HEK293T (cell line): ENCODE data around the gene SPDYA.
"Not testable (repeated sequence)": the region's sequence is repeated elsewhere in the genome, so short reads cannot be mapped to it uniquely, and the experiment has no call there.

Experiments used
- CTCF ChIA-PET: fragments of 350-600 bp; formaldehyde crosslinking; extraction: SDS; loops from one replicate; lab custom pipeline; 2021; ENCODE audit warnings: antibody characterized with exemption, inconsistent platforms; lab: Yijun Ruan, JAX
- POLR2A ChIA-PET: fragments of 350-600 bp; formaldehyde crosslinking; extraction: SDS; loops from one replicate; lab custom pipeline; 2020; ENCODE audit warnings: antibody characterized with exemption, inconsistent platforms; lab: Yijun Ruan, JAX
- DNase-seq: peaks from one replicate; pipeline ENCODE4 v3.0.0; 2012; ENCODE audit warnings: mixed read lengths; ENCODE audit errors: extremely low spot score
- ARNT ChIP-seq: fragments of 450-650 bp; IDR thresholded peaks from 2 replicates; pipeline ENCODE4 v1.6.1; 2017; ENCODE audit warnings: mild to moderate bottlenecking
- BHLHE40 ChIP-seq: fragments of 450-650 bp; IDR thresholded peaks from 2 replicates; pipeline ENCODE4 v1.6.1; 2016; ENCODE audit warnings: mild to moderate bottlenecking, moderate library complexity, borderline replicate concordance
- CTBP1 ChIP-seq: fragments of 450-650 bp; IDR thresholded peaks from 2 replicates; pipeline ENCODE4 v1.6.1; 2016; ENCODE audit warnings: borderline replicate concordance
- ELF4 ChIP-seq: fragments of 450-650 bp; IDR thresholded peaks from 2 replicates; pipeline ENCODE4 v1.6.1; 2017; ENCODE audit warnings: antibody characterized with exemption
- FOXA1 ChIP-seq: fragments of 450-650 bp; IDR thresholded peaks from 2 replicates; pipeline ENCODE4 v1.6.1; 2016; ENCODE audit warnings: mild to moderate bottlenecking
- FOXK2 ChIP-seq: fragments of 450-650 bp; IDR thresholded peaks from 2 replicates; pipeline ENCODE4 v1.6.1; 2016; ENCODE audit warnings: mild to moderate bottlenecking
- FOXM1 ChIP-seq: fragments of 450-650 bp; IDR thresholded peaks from 2 replicates; pipeline ENCODE4 v1.6.1; 2017; ENCODE audit warnings: mild to moderate bottlenecking, borderline replicate concordance
- HDGF ChIP-seq: fragments of 450-650 bp; IDR thresholded peaks from 2 replicates; pipeline ENCODE4 v1.6.1; 2017; ENCODE audit warnings: antibody characterized with exemption, borderline replicate concordance
- L3MBTL2 ChIP-seq: fragments of 450-650 bp; conservative IDR thresholded peaks from 2 replicates; pipeline ENCODE4 v1.6.1; 2016; ENCODE audit warnings: mild to moderate bottlenecking
- LEF1 ChIP-seq: fragments of 450-650 bp; IDR thresholded peaks from 2 replicates; pipeline ENCODE4 v1.6.1; 2017; ENCODE audit warnings: mild to moderate bottlenecking, borderline replicate concordance
- NFRKB ChIP-seq: fragments of 450-650 bp; IDR thresholded peaks from 2 replicates; pipeline ENCODE4 v1.6.1; 2016; ENCODE audit warnings: mild to moderate bottlenecking, moderate library complexity
- SP1 ChIP-seq: fragments of 450-650 bp; IDR thresholded peaks from 2 replicates; pipeline ENCODE4 v1.6.1; 2017
- SUZ12 ChIP-seq: fragments of 450-650 bp; IDR thresholded peaks from 2 replicates; pipeline ENCODE4 v1.6.1; 2016; ENCODE audit warnings: mild to moderate bottlenecking
- TARDBP ChIP-seq: fragments of 450-650 bp; IDR thresholded peaks from 2 replicates; pipeline ENCODE4 v1.6.1; 2016
- ZNF384 ChIP-seq: fragments of 450-650 bp; IDR thresholded peaks from 2 replicates; pipeline ENCODE4 v1.6.1; 2016
- TF ChIP-seq, protein P1 (sequence below): fragments of 450-650 bp; IDR thresholded peaks from 2 replicates; pipeline ENCODE4 v1.6.1; 2016

The SPDYA gene

DNA sequence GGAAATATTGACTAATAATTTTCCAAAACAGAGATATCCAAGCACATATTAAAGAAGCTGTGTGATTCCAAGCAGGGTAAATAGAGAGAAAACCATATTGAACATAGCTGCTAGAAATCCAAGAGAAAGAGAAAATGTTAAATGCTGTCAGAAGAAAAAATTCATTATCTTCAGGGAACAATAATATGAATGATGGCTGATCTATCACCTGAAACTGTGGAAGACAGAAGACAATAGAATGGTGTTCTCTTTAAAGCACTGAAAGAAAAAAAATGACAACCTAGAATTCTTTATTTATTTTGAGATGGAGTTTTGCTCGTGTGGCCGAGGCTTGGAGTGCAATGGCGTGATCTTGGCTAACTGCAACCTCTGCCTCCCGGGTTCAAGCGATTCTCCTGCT, 41.7 kb upstream of the SPDYA start:
- ChIA-PET CTCF (no interaction called here), POLR2A (no interaction called here)
- DNase-seq, result no peak
- TF ChIP-seq CTBP1 (no peak), ARNT (no peak), ELF4 (no peak), NFRKB (no peak), TARDBP (no peak), BHLHE40 (no peak), FOXA1 (no peak), ZNF384 (no peak)

DNA sequence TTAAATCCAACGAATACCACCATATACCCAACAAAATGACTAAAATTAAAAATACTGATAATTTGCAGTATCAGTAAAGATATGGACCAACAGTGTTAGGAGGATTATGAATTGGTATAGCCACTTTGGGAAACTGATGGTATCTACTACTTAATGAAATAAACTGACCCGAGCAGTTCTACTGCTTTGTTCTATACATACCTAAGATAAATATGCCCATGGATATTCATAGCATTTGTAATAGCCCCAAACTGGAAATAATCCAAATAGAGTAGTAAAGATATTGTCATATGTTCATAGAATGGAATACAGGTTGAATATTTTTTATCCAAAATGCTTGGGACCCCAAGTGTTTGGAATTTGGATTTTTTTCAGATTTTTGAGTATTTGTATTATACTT, 38.3 kb upstream of the SPDYA start:
- no peak for DNase-seq
- ChIA-PET POLR2A (no interaction called here), CTCF (no interaction called here)
- TF ChIP-seq HDGF (no peak), SUZ12 (no peak), SP1 (no peak), BHLHE40 (no peak), ZNF384 (no peak)

DNA sequence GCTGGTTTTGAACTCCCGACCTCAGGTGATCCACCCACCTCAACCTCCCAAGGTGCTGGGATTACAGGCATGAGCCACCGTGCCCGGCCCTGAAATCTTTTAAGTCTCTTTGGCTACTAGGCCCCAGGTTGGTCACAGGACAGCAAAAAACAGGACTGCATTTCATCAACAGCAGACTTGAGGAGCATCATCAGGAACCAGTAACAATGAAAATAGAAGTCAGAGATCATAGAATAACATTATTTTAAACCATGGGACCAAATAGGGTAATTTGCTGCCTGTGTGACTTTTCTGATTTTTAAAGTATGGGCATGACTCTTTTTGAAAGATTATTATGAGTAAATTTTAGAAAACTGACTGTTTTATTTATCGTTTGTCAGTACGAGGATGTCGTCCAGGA, 34.2 kb upstream of the SPDYA start:
- POLR2A ChIA-PET, result no interaction called here
- DNase-seq, result no peak
- TF ChIP-seq TARDBP, result no peak
- CTCF ChIA-PET, result no interaction called here

DNA sequence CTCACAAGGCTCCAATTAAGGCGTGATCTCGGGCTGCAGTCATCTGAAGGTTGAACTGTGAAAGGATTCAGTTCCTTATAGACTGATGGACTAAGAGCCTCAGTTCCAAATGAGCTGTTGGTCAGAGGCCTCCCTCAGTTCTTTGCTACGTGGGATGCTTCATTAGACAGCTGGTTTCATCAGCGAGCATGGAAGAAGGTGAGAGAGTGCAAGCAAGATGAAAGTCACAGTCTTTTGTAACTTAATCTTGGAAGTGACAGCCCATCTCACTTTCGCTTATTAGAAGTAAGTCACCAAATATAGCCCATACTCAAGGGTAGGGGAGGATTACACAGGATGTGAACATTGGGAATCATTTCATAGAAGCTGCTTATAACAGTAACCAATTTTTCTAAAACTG, 32.2 kb upstream of the SPDYA start:
- CTCF ChIA-PET, result no interaction called here
- POLR2A ChIA-PET, result no interaction called here
- TF ChIP-seq SUZ12, result no peak
- no peak for TF ChIP-seq FOXA1
- no peak for TF ChIP-seq HDGF
- no peak for TF ChIP-seq ZNF384
- TF ChIP-seq L3MBTL2, result no peak
- TF ChIP-seq, protein P1, sequence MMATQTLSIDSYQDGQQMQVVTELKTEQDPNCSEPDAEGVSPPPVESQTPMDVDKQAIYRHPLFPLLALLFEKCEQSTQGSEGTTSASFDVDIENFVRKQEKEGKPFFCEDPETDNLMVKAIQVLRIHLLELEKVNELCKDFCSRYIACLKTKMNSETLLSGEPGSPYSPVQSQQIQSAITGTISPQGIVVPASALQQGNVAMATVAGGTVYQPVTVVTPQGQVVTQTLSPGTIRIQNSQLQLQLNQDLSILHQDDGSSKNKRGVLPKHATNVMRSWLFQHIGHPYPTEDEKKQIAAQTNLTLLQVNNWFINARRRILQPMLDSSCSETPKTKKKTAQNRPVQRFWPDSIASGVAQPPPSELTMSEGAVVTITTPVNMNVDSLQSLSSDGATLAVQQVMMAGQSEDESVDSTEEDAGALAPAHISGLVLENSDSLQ, result no peak
- no peak for TF ChIP-seq LEF1
- no peak for TF ChIP-seq TARDBP
- TF ChIP-seq ELF4, result no peak
- no peak for TF ChIP-seq SP1
- TF ChIP-seq BHLHE40, result no peak
- no peak for TF ChIP-seq FOXK2
- TF ChIP-seq CTBP1, result no peak
- TF ChIP-seq ARNT, result no peak
- no peak for TF ChIP-seq NFRKB
- no peak for TF ChIP-seq FOXM1
- no peak for DNase-seq

DNA sequence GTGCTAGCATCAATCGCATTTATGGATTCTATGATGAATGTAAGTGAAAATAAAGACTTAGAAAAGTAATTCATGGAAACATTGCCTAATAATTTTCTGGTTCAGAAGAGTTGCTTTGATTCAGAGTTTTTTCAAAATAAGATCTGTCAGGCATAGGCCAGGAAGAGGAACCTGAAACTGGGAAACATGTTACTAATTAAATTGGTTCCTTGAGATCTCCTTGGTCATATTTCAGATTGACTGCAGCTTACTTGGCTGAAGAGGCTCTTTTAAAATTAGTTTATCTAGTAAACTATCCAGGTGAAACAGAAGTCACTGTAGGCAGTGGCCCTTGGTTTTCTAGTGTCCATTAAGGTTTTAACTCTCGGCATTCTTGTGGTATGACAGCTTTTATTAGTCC, 31.6 kb upstream of the SPDYA start:
- DNase-seq, result no peak
- ChIA-PET CTCF (no interaction called here), POLR2A (no interaction called here)

DNA sequence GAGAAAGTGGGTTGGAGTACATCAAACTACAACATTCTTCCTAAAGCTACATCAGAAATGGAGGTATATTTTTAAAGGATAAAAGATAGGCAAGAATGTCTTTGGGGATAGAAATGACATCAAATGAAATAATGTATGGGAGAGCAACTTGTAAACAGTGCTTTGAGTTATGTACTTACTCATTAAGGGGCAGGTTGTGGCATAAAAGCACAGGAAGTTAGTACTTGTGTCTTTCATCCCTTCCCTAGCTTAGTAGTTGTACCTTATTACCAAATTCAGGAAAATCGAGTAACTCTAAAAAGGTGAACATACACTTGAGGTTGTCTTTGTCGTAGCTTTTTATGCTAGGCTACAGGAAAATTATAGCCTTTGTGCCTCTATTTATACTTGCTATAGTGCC, 30.1 kb upstream of the SPDYA start:
- no peak for DNase-seq
- ChIA-PET POLR2A (no interaction called here), CTCF (no interaction called here)
- TF ChIP-seq LEF1 (no peak), SP1 (no peak), FOXK2 (no peak), ELF4 (no peak)

More for the DNA sequence above, 31.6 kb upstream of the SPDYA start:
- TF ChIP-seq BHLHE40 (no peak), NFRKB (no peak)

DNA sequence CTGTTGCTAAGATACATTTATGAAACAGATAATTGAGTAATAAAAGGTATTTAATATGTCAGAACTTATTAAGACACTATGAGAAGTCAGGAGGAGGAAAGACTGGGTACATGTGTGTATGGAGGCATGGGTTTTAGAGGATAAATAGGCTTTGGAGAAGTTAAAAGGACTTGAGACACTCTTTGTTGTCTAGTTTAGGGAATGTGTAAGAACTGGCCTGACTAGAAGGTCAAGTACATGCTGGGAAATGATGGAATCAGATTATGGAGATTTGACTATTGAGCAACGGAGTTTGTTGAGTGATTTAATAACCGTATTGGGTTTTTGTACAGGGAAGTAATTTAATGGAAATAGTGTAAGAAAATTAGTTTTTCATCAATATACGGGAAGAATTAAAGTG, 28.2 kb upstream of the SPDYA start:
- TF ChIP-seq FOXK2 (no peak), NFRKB (no peak), ELF4 (no peak), HDGF (no peak), ZNF384 (no peak)
- no peak for DNase-seq
- CTCF ChIA-PET, result no interaction called here
- POLR2A ChIA-PET, result no interaction called here

DNA sequence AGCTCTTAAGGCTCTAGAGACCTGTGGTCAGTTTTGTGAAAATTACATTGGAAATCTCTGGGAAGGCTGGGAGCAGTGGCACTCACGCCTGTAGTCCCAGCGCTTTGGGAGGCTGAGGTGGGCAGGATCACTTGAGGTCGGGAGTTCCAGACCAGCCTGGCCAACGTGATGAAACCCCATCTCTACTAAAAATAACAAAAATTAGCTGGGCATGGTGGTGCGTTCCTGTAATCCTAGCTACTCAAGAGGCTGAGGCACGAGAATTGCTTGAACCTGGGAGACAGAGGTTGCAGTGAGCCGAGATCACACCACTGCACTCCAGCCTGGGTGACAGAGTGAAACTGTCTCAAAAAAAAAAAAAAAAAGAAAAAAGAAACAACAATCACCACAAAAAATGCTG, 26.1 kb upstream of the SPDYA start:
- DNase-seq, POLR2A ChIA-PET: not testable (repeated sequence)
- CTCF ChIA-PET, result interaction anchor here (0.6 kb wide), 1 partner anchor 219 kb away, joined by 6 read pairs; no protein-coding TSS in a partner anchor

DNA sequence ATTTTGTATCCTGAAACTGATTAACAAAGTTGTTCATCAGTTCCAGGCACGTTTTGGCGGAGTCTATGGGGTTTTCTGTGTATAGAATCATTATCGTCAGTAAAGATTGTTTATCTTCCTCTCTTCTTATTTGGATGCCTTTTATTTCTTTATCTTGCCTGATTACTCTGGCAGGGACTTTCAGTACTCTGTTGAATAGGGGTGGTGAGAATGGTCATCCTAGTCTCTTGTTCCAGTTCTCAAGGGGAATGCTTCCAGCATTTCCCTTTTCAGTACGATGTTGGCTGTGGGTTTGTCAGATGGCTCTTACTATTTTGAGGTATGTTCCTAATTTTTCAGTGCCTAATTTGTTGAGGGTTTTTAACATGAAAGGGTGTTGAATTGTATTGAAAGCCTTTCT, 14.0 kb upstream of the SPDYA start:
- CTCF ChIA-PET, result no interaction called here

More for the DNA sequence above, 14.0 kb upstream of the SPDYA start:
- POLR2A ChIA-PET, result no interaction called here
- no peak for TF ChIP-seq SUZ12
- no peak for TF ChIP-seq ELF4
- no peak for TF ChIP-seq FOXA1
- TF ChIP-seq NFRKB, result no peak
- DNase-seq, result no peak
